GM18502 (cell line): ENCODE data around the gene PEPD.

Experiments
- ATAC-seq: cut with Tn5 transposase; IDR thresholded peaks from one replicate; pipeline ENCODE4 v1.9.1; 2021; ENCODE audit warnings: mild to moderate bottlenecking; ENCODE audit not compliant: unreplicated experiment, poor library complexity

The PEPD gene

DNA sequence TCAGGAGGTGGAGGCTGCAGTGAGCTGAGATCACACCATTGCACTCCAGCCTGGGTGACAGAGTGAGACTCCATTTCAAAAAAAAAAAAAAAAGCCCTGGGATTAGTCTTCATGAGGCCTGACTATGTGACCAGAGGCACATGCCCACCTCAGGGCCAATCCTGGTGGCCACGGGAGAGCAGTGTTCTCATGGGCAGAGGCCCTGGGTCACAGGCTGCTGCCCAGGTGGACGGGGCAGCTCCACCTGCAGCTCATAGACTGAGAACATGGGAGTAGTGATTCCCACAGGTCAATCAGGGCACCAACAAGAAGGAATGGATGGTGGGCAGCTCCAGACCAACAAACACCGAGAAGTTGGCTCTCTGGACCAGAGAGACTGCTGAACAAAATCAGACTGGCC, 26.1 kb upstream of the PEPD start:
- no peak for ATAC-seq

DNA sequence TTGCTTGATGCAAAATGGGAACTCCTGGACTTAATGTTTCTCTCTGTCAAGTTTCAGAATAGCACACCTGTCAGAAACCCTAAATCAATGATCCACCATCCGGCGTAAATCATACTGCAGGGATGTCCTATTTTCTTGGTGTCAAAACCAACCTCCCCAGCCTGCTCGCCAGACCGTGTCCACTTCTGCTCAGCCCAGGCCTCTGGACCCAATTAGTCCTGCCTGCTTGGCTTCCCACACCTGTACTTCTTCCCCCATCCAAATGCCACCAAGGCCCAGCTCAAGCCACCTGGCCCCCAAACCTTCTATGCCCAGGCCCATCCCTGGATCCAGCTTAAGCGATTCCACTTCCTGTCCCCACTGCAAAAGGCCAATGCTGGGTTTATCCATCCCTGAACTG, 25.1 kb upstream of the PEPD start:
- ATAC-seq, result no peak

DNA sequence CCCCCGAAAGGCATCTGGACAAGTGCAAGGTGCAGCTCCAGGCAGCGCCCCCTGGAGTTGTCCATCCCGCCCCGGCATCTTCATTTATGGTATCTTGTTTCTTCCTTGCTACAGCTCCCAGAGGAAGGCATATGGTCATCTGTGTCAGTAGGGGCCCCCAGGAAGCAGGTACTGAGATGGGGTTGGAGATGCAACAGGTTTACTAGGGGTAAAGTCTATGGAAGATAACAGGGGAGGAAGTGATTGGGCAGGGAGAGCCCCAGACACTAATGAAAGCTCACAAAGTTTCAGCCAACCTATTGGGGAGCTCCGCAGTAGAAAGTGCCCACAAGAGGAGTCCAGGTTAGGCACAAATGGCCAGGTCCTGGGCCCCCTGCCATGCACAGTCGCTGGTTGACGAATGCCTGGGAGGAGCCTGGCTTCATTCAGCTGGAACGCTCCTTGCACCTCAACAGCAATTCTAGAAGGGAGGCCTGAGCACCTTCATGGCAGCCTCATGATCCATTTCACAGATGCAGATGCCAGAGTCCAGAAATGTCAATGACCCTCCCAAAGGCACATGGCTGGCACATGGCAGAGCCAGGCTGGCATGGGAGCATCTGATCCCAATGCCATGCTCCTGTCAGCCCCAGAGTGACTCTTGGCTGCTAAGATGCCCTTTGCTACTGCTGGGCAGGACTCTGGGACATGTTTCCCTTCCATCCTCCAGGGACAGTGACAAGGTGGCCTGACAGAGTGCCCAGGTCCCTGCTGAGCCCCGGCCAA, 23.8 kb upstream of the PEPD start:
- ATAC-seq, result no peak

DNA sequence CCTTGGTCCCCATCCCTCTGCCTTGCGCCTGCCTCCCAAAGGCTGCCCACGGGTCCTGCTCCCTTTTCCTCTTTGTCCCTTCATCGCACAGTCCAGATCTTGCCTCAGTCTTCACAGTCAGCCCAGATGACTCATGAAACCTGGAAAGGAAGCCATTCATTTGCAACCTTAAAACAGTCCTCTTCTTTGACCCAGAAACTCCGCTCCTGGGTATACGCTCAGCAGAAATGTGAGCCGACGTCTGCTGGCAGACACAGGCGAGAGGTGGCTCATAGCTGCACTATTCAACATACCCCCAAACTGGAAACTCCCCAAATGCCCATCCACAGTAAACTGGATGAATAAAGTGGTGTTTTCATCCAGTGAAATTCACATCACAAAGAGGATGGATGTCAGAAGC, 13.6 kb upstream of the PEPD start:
- no peak for ATAC-seq

DNA sequence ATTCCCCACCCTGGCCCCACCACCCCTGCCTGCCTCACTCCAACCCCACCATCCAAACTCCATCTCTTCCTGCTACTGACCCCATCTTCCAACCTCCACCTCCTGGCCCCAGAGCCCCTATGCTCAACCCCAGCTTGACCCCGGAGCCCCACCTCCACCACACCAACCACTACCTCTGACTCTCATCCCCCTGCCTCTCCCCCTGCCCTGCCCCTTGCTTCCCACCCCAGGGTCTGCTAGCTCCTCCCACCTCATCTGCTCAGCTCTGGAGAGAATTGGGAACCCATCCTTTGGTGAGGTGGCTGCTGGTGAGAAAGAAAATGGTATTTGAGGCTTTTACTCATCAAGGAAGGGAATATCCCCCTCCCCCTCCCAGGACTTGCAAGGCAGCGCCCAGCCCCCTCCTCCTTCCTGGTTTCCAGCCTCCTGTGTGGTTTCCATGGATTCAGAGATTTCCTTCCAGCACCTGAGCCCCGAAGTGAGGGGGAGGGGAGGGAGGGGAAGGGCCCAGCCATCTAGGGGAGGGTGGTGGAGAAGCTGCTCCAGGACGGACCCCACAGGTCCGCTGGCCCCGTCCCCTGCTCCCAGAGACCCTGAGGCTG, 11.4 kb upstream of the PEPD start:
- ATAC-seq, result no peak

GRCh38 chr19:33530842-33531241, 9.3 kb upstream of the PEPD start:
- ATAC-seq, result no peak

- no peak for ATAC-seq
Observed at GRCh38 chr19:33530296-33530695, 8.7 kb upstream of the PEPD start.

- no peak for ATAC-seq
Observed at GRCh38 chr19:33529094-33529676, 7.6 kb upstream of the PEPD start.

DNA sequence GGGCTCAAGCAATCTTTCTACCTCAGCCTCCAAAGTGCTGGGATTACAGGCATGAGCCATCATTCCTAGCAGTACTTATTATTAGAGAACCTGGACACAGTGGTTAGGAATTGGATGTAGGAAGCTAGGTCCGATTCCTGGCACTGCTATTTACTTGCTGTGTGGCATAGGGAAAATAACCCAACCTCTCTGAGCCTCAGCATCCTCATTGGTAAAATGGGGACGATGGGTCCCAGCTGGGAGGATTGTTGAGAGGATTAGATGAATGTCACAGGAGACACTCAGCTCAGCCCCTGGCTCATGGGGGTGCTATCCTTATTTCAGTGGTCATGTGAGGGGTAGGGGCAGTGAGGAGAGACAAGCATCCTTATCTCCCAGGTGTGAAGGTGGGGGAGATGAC, 6.8 kb upstream of the PEPD start:
- ATAC-seq, result no peak

GRCh38 chr19:33527125-33527524, 5.5 kb upstream of the PEPD start:
- no peak for ATAC-seq

- no peak for ATAC-seq
Observed at GRCh38 chr19:33524024-33524664, 2.6 kb upstream of the PEPD start.

DNA sequence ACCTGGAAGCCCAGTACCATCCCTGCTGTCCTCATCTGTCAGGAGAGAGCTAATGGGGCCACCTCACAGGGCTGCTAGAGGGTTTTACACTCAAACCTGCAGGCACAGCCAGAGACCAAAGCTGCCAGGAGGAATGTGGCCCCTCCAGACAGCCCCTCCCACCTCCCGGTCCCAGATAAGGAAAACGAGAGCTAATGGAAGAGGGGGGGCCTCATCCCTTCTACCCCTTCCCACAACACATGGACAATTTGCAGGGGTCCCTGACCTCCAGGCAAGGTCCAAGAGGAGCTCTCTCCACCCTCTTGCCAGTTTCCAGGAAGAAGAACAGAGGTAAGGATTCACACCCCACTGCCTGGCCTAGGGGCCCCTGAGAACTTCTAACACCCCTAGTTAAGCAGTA, 1.6 kb upstream of the PEPD start:
- ATAC-seq, result no peak

- ATAC-seq, result no peak
Observed at GRCh38 chr19:33522371-33522662, 726 bp upstream of the PEPD start.

GRCh38 chr19:33520844-33521479, 629 bp downstream of the PEPD start:
- no peak for ATAC-seq

DNA sequence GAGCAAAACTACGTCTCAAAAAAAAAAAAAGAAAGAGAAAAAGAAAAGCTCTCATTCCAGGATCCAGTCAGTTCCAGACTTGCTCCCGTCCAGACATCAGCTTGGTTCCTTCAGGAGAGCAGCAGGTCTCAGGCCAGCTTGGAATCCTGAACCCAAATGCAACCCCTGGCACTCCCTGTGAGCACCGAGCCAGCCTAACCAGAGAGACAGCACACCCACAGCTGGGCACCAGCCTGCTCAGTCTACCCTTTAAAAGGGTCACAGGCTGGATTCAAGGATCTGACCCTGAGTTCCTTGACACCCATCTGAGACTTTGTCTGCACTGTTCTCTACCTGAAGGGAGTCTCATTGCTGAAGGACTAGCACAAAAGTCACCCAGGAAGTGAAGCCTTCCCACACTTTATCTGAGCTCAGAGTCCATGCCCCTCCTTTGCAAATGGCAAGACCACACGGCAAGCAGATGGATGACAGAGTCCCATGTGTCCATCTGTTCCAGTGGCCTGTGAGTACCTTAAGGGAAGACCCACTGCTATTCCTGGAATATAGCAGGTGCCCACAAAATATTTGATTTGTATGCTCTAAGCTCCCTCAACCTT, 1.4 kb downstream of the PEPD start:
- ATAC-seq, result no peak

GRCh38 chr19:33519416-33519815, 2.2 kb downstream of the PEPD start:
- ATAC-seq, result no peak

GRCh38 chr19:33518541-33518940, 3.0 kb downstream of the PEPD start:
- ATAC-seq, result no peak

DNA sequence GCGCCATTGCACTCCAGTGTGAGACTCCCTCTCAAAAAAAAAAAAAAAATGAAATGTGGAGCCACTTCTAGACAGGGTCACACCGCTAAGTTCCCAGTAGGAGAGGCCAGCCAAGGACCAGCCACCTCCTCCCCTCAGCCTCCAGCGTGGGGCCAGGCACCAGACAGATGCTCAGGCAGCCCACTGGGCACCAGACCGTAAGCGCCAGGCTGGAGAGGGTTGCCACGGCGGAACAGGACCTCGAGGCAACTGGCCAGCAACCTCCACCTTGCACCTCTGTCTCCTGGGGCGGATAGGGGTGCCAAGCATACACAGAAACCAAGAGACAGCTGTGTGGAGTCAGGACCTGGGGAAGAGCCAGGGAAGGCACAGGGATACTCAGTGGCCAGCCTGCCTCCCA, 3.7 kb downstream of the PEPD start:
- no peak for ATAC-seq

GRCh38 chr19:33515921-33516320, 5.7 kb downstream of the PEPD start:
- ATAC-seq, result no peak

DNA sequence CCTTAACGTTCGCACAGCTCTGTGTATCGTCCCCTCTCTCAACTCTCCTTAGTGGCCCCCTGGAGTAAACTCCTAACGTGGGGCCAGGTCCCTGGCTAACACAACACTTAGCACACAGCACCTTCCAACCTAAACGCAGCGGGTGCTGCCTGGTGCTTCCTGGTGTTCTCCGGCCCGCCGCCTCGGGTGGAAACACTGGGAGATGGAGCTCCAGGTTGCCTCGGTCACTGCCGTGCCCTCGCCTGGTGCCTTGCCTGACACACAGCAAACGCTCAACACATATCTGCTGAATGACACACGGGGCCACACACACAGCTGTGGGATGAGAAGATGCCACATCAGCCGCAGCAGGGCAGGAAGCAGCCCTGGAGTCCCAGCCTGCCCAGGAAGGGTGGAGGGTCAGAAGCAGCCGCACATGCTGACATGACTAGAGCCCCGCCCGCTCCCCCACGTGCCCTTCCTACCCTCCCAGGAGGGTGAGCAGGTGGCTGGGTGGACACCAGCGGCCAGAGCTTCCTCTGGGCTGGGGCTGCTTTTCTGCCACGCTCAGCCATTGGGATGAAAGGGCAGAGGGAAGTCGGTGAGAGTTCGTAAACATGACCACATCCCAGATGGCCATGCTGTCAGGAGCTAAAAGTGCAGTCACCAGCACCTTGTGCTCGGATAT, 6.6 kb downstream of the PEPD start:
- no peak for ATAC-seq
